ENCODE data around the gene RNASEH2B.

The RNASEH2B gene

DNA sequence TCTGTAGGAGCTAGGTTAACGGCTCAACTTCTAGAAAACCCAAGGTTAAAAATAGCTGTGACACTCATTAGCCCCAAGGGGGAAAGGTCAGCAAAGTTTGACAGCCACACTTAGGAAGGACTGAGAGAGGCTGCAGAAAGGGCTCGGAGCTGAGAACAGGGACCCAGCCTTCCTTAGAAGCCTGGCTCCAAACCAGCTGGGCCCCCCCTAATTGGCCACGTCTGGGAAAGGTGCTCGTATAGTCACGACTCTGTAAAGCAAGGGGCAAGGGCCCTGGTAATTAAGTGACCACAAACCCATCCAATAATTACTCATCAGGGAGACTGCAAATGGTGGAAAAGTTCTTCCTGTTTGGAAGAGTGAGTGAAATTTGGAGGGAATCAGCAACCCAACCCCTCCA lies 90.5 kb downstream of the RNASEH2B start:
- DNase-seq (ENCODE audit: low read depth): no peak
- TF ChIP-seq, protein P1, sequence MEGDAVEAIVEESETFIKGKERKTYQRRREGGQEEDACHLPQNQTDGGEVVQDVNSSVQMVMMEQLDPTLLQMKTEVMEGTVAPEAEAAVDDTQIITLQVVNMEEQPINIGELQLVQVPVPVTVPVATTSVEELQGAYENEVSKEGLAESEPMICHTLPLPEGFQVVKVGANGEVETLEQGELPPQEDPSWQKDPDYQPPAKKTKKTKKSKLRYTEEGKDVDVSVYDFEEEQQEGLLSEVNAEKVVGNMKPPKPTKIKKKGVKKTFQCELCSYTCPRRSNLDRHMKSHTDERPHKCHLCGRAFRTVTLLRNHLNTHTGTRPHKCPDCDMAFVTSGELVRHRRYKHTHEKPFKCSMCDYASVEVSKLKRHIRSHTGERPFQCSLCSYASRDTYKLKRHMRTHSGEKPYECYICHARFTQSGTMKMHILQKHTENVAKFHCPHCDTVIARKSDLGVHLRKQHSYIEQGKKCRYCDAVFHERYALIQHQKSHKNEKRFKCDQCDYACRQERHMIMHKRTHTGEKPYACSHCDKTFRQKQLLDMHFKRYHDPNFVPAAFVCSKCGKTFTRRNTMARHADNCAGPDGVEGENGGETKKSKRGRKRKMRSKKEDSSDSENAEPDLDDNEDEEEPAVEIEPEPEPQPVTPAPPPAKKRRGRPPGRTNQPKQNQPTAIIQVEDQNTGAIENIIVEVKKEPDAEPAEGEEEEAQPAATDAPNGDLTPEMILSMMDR (conservative IDR thresholded peaks at IDR 0.05; ENCODE audit: low read depth, low read length): no peak
- no peak overlapping the region for H3K4me3 ChIP-seq (ENCODE audit: low read length)

DNA sequence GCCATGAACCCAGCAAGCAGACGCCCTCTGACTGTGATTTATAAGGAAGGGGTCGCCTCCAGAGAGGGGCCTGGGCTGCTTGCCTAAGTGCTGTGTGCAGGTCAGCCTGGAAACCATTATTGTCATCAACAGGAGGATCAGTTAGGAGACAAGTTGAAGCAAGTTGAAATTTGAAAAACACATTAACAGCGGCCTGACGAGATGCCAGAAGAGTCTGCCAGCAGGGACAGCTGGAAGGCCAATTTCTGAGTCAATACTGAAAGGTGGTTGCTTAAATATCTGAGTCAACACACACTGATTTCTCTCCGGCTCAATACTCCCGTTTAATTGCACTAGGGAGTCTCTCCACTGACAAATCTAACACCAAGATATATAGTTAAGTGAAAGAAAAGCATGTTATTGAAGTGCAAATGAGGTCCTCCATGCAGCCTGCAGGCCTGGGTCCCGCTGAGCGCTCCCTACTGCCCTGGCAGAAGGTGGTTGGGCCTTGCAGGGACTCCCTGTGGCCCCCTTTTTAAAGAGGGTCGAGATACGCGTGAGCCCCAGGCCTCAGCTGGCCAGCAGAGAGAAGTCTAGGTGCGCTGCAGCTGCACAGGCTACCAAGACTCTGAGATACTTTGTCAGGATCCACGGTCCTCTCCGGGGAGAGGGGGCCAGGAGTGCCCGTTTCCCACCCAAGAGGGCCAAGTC lies 91.1 kb downstream of the RNASEH2B start:
- TF ChIP-seq, protein P1 (conservative IDR thresholded peaks at IDR 0.05; ENCODE audit: low read depth, low read length): no peak
- no peak overlapping the region for H3K4me3 ChIP-seq (ENCODE audit: low read length)
- no peak for DNase-seq (ENCODE audit: low read depth)

DNA sequence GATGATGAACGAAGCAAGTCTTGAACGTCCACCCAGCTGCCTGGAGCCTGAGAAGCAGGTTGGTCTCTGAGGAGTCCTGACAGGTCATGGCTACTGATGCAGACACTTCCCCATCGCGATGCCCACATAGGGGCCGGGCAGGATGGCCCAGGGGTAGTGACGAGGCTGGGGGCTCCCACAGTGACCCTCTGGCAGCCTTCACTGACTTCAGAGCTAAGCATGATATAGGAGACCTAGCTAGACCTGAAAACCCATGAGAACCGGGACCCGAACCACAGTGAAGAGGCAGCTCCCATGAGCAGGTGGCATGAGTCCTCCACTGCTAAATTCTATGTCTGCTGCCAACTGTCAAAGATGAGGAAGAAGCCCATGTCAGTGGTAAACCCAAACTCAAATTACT lies 91.7 kb downstream of the RNASEH2B start:
- no peak for DNase-seq (ENCODE audit: low read depth)

DNA sequence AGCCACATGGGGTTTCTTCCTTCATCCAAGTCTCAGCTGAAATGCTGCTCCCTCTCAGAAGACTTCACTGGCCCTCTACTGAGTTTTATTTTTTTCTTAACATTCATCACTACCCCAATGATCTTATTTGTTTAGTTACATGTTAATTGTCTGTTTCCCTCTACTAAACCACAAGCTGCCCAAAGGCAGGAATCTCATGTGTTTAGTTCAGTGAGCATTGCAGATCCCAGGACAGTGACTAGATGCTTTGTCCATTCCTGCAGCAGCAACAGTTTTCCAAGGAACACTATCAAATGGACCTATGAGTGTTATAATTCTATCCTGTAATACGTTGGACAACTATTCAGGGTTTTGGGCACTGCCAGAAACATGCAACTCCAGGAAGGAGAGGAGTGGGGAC lies 93.1 kb downstream of the RNASEH2B start:
- TF ChIP-seq, protein P1 (conservative IDR thresholded peaks at IDR 0.05; ENCODE audit: low read depth, low read length): no peak
- no peak for DNase-seq (ENCODE audit: low read depth)
- no peak overlapping the region for H3K4me3 ChIP-seq (ENCODE audit: low read length)

More for the DNA sequence above, 91.7 kb downstream of the RNASEH2B start:
- TF ChIP-seq, protein P1 (conservative IDR thresholded peaks at IDR 0.05; ENCODE audit: low read depth, low read length): no peak
- no peak overlapping the region for H3K4me3 ChIP-seq (ENCODE audit: low read length)

DNA sequence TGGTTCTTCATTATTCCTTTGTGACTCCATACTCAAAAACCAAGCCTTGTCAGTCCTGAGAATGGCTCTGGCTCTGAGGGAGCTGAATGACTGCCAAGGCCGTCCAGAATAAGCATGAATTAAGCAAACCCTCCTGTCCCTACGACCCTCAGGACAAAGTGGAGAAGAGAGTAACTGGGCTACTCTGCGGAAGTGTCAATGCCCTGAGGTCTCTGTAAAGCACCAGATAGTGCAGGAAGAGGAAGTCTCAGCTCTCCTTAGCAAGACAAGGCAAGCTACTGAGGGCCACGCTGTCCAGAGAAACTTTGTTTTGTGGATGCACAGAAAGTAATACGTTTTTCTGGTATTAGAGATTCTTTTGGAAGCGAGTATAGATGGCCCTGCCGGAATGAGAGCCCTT lies 94.1 kb downstream of the RNASEH2B start:
- TF ChIP-seq, protein P1 (conservative IDR thresholded peaks at IDR 0.05; ENCODE audit: low read depth, low read length): no peak
- H3K4me3 ChIP-seq (ENCODE audit: low read length): no peak overlapping the region
- no peak for DNase-seq (ENCODE audit: low read depth)

DNA sequence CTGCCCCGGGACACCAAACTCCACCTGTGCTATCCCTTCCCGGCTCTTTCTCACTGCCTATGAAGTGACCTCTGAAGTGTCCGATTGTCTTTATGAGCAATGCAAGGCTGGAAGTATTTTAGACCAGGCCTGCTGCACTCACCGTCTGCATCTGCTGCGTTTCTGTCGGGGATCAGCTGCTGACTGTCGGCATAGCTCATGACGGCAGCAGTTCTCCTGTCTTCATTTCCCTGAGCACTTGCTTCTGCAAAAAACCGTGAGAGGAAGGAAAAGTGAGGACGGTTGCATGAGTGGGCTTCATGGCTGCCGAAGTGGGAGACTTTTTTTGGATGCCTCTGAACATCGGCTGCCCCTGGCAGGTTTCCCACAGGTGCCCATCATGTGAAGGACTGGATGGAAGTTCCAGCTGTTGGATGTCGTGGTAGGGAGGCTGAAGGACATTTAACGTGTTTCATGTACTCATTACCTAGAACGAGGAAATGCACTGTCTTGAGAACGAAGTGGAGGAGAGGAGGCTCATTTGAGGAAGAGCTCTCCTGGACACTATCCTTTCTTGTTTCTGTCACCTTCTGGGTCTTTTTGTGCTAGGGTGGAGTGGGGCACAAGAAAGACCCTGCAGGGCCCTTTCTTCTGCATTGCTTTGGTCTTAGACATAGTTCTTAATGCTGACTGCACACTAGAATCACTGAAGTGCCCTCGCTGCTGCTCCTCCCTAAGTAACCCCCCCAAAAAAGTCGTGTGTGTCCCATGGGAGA lies 94.7 kb downstream of the RNASEH2B start:
- no peak for DNase-seq (ENCODE audit: low read depth)
- TF ChIP-seq, protein P1 (conservative IDR thresholded peaks at IDR 0.05; ENCODE audit: low read depth, low read length): no peak
- no peak overlapping the region for H3K4me3 ChIP-seq (ENCODE audit: low read length)
